Trophoblast cell (in vitro differentiated cells and primary cell): ENCODE results near the gene ZNF536.
"Not testable (repeated sequence)": the region's sequence is repeated elsewhere in the genome, so short reads cannot be mapped to it uniquely, and the experiment has no call there.

Experiments used
- DNase-seq, 2 donors: peaks; one replicate each; pipeline ENCODE4 v3.0.0-alpha.2; 2016
- H2AFZ ChIP-seq: 2 replicates; pipeline ENCODE4 v1.6.1; 2013; ENCODE audit warnings: low read length, moderate library complexity, mild to moderate bottlenecking; ENCODE audit not compliant: insufficient read depth, poor library complexity
- H2AK5ac ChIP-seq: 2 replicates; pipeline ENCODE4 v1.6.1; 2013; ENCODE audit warnings: mild to moderate bottlenecking, low read length
- H2BK120ac ChIP-seq: 2 replicates; pipeline ENCODE4 v1.6.1; 2013; ENCODE audit warnings: low read length, mild to moderate bottlenecking, moderate library complexity; ENCODE audit not compliant: insufficient read depth, poor library complexity
- H2BK12ac ChIP-seq: 2 replicates; pipeline ENCODE4 v1.6.1; 2013; ENCODE audit warnings: mild to moderate bottlenecking, low read length, moderate library complexity
- H2BK5ac ChIP-seq: 2 replicates; pipeline ENCODE4 v1.6.1; 2013; ENCODE audit warnings: low read length, low read depth, moderate library complexity, mild to moderate bottlenecking; ENCODE audit not compliant: poor library complexity
- H3K14ac ChIP-seq: 2 replicates; pipeline ENCODE4 v1.6.1; 2013; ENCODE audit warnings: mild to moderate bottlenecking, low read length
- H3K18ac ChIP-seq: 2 replicates; pipeline ENCODE4 v1.6.1; 2013; ENCODE audit warnings: mild to moderate bottlenecking, low read length
- H3K23ac ChIP-seq: 2 replicates; pipeline ENCODE4 v1.6.1; 2013; ENCODE audit warnings: low read length
- H3K27ac ChIP-seq: 2 replicates; pipeline ENCODE4 v1.5.1; 2013; ENCODE audit warnings: low read depth, mild to moderate bottlenecking, inconsistent platforms, low read length, moderate library complexity
- H3K27me3 ChIP-seq: 2 replicates; pipeline ENCODE4 v1.6.1; 2013; ENCODE audit warnings: inconsistent platforms, mild to moderate bottlenecking, low read length, moderate library complexity; ENCODE audit not compliant: insufficient read depth
- H3K36me3 ChIP-seq, 2 experiments: 1 replicate in 1 of 2; 2 replicates in 1 of 2; pipeline ENCODE4 v1.6.1; 2013; ENCODE audit warnings: low read length in 2 of 2, mild to moderate bottlenecking in 2 of 2, moderate library complexity in 1 of 2; ENCODE audit not compliant: insufficient read depth in 2 of 2, control insufficient read depth in 1 of 2
- H3K4ac ChIP-seq: 2 replicates; pipeline ENCODE4 v1.6.1; 2013; ENCODE audit warnings: low read depth, mild to moderate bottlenecking, low read length, moderate library complexity
- H3K4me1 ChIP-seq, 2 experiments: 1 replicate in 1 of 2; 2 replicates in 1 of 2; pipeline ENCODE4 v1.6.1; 2013; ENCODE audit warnings: low read length in 2 of 2, mild to moderate bottlenecking in 2 of 2, moderate library complexity in 1 of 2; ENCODE audit not compliant: insufficient read depth in 2 of 2, control insufficient read depth in 1 of 2
- H3K4me2 ChIP-seq: 2 replicates; pipeline ENCODE4 v1.6.1; 2013; ENCODE audit warnings: inconsistent platforms, mild to moderate bottlenecking, low read length, moderate library complexity
- H3K4me3 ChIP-seq: 2 replicates; pipeline ENCODE4 v1.5.1; 2013; ENCODE audit warnings: mild to moderate bottlenecking, low read depth, low read length, inconsistent platforms
- H3K79me1 ChIP-seq: one replicate; pipeline ENCODE4 v1.6.1; 2013; ENCODE audit warnings: low read length
- H3K79me2 ChIP-seq: 2 replicates; pipeline ENCODE4 v1.6.1; 2013; ENCODE audit warnings: low read length, mild to moderate bottlenecking; ENCODE audit not compliant: control insufficient read depth, insufficient read depth, poor library complexity
- H3K9ac ChIP-seq: 2 replicates; pipeline ENCODE4 v1.6.1; 2013; ENCODE audit warnings: mild to moderate bottlenecking, low read length
- H3K9me3 ChIP-seq: 2 replicates; pipeline ENCODE4 v1.6.1; 2013; ENCODE audit warnings: low read depth, mild to moderate bottlenecking, control low read depth, inconsistent platforms, low read length; ENCODE audit not compliant: insufficient read depth
- H4K12ac ChIP-seq: 2 replicates; pipeline ENCODE4 v1.6.1; 2013; ENCODE audit warnings: low read depth, mild to moderate bottlenecking, low read length, moderate library complexity
- H4K8ac ChIP-seq: 2 replicates; pipeline ENCODE4 v1.6.1; 2013; ENCODE audit warnings: low read depth, mild to moderate bottlenecking, low read length, moderate library complexity
- H4K91ac ChIP-seq: one replicate; pipeline ENCODE4 v1.6.1; 2013; ENCODE audit warnings: low read depth, mild to moderate bottlenecking, low read length, moderate library complexity
- WGBS: extraction: QIAGEN DNeasy Blood & Tissue Kit; methylation state at CpG from one replicate; pipeline ENCODE4 v1.1.7; 2013; ENCODE audit warnings: missing lambda C conversion rate; ENCODE audit not compliant: insufficient read length, insufficient coverage; ENCODE audit errors: extremely low coverage; 5-methylcytosine and 5-hydroxymethylcytosine counted together

ZNF536 gene

GRCh38 chr19:30482956-30483355, 110.8 kb downstream of the ZNF536 start:
- Histone ChIP-seq H2AK5ac (no peak overlapping the region), H3K9ac (no peak overlapping the region), H3K79me1 (no peaks in the 10 kb centered on the region), H3K23ac (no peak overlapping the region), H3K9me3 (peaks cover 2% of the 10 kb centered on the region), H2BK12ac (no peak overlapping the region), H3K4me1 (peaks cover 10 to 15% of the 10 kb centered on the region in 2 experiments), H4K8ac (no peak overlapping the region), H2BK5ac (no peak overlapping the region), H4K91ac (no peak overlapping the region), H2AFZ (no peak overlapping the region), H3K4me3 (no peak overlapping the region), H3K27ac (no peak overlapping the region), H3K18ac (no peak overlapping the region), H3K36me3 (no peaks in the 10 kb centered on the region), H3K4ac (no peak overlapping the region), H3K79me2 (no peaks in the 10 kb centered on the region), H3K4me2 (no peak overlapping the region), H3K14ac (no peak overlapping the region), H2BK120ac (no peak overlapping the region), H4K12ac (no peak overlapping the region), H3K27me3 (no peaks in the 10 kb centered on the region)
- no peak for DNase-seq
- WGBS, result no CpG with 5 or more reads among the region's 1 CpG

- not testable (repeated sequence) for H3K23ac ChIP-seq, H3K4ac ChIP-seq, H3K14ac ChIP-seq, H2AK5ac ChIP-seq, H2BK5ac ChIP-seq, H2BK120ac ChIP-seq, H3K9me3 ChIP-seq, DNase-seq, H4K91ac ChIP-seq, H3K18ac ChIP-seq, H3K9ac ChIP-seq, H3K27ac ChIP-seq, H3K36me3 ChIP-seq, H3K4me2 ChIP-seq, H4K12ac ChIP-seq, H3K4me1 ChIP-seq, H4K8ac ChIP-seq, H2AFZ ChIP-seq, H3K27me3 ChIP-seq, H3K79me1 ChIP-seq, H2BK12ac ChIP-seq, H3K4me3 ChIP-seq, H3K79me2 ChIP-seq
- no CpG with 5 or more reads among the region's 2 CpGs for WGBS
Observed at GRCh38 chr19:30486250-30486649, 114.1 kb downstream of the ZNF536 start.

GRCh38 chr19:30487178-30487577, 115.0 kb downstream of the ZNF536 start:
- Histone ChIP-seq H4K91ac (no peak overlapping the region), H3K9me3 (peaks cover 2% of the 10 kb centered on the region), H4K8ac (no peak overlapping the region), H3K79me2 (no peaks in the 10 kb centered on the region), H3K36me3 (no peaks in the 10 kb centered on the region), H3K4me1 (no peaks in the 10 kb centered on the region), H3K18ac (no peak overlapping the region), H2BK12ac (no peak overlapping the region), H3K4me2 (no peak overlapping the region), H3K79me1 (no peaks in the 10 kb centered on the region), H4K12ac (no peak overlapping the region), H2AFZ (no peak overlapping the region), H3K9ac (no peak overlapping the region), H3K23ac (no peak overlapping the region), H3K27ac (no peak overlapping the region), H3K14ac (no peak overlapping the region), H3K27me3 (no peaks in the 10 kb centered on the region), H2AK5ac (no peak overlapping the region), H3K4ac (no peak overlapping the region), H2BK120ac (no peak overlapping the region), H3K4me3 (no peak overlapping the region), H2BK5ac (no peak overlapping the region)
- DNase-seq, result no peak
- WGBS, result no CpG with 5 or more reads among the region's 3 CpGs

GRCh38 chr19:30488191-30488590, 116.0 kb downstream of the ZNF536 start:
- H3K4ac ChIP-seq, result no peak overlapping the region
- H3K9ac ChIP-seq, result no peak overlapping the region
- no peaks in the 10 kb centered on the region for H3K36me3 ChIP-seq
- no peaks in the 10 kb centered on the region for H3K9me3 ChIP-seq
- H2BK12ac ChIP-seq, result no peak overlapping the region
- no peak overlapping the region for H3K4me3 ChIP-seq
- H3K27ac ChIP-seq, result no peak overlapping the region
- no peak overlapping the region for H2BK5ac ChIP-seq
- H4K91ac ChIP-seq, result no peak overlapping the region
- H3K23ac ChIP-seq, result no peak overlapping the region
- no peak overlapping the region for H3K14ac ChIP-seq
- no peak for DNase-seq
- no CpG with 5 or more reads among the region's 3 CpGs for WGBS
- H3K79me2 ChIP-seq, result no peaks in the 10 kb centered on the region
- no peak overlapping the region for H3K4me2 ChIP-seq
- H3K4me1 ChIP-seq, result no peaks in the 10 kb centered on the region
- H2AFZ ChIP-seq, result no peak overlapping the region
- no peak overlapping the region for H3K18ac ChIP-seq
- no peaks in the 10 kb centered on the region for H3K27me3 ChIP-seq
- H4K8ac ChIP-seq, result no peak overlapping the region
- H3K79me1 ChIP-seq, result no peaks in the 10 kb centered on the region
- H4K12ac ChIP-seq, result no peak overlapping the region
- H2AK5ac ChIP-seq, result no peak overlapping the region
- H2BK120ac ChIP-seq, result no peak overlapping the region
